BJ (cell line): ENCODE data around the gene PAK5. TPM values are rescaled to one million over a fixed set of nuclear protein-coding genes. Genes with fewer than 3 reads are reported as not detected.

Experiments used
- CTCF ChIA-PET: fragments of 350-600 bp; formaldehyde crosslinking; extraction: SDS; loops from one replicate; lab custom pipeline; 2021; ENCODE audit warnings: antibody characterized with exemption, inconsistent platforms; lab: Yijun Ruan, JAX
- POLR2A ChIA-PET: fragments of 300-600 bp; sonication (Branson Sonifier 250); formaldehyde crosslinking; extraction: SDS; loops from one replicate; lab custom pipeline; 2021; ENCODE audit warnings: antibody characterized with exemption; lab: Charles Lee
- DNase-seq: peaks from one replicate; pipeline ENCODE4 v3.0.0-alpha.2; 2011; ENCODE audit warnings: low read depth
- H3K27me3 ChIP-seq: 2 replicates; pipeline ENCODE4 v1.6.0; 2011; ENCODE audit warnings: low read length; ENCODE audit not compliant: control insufficient read depth, insufficient read depth
- H3K36me3 ChIP-seq: 2 replicates; pipeline ENCODE4 v1.5.1; 2011; ENCODE audit warnings: low read length; ENCODE audit not compliant: control insufficient read depth, insufficient read depth
- H3K4me3 ChIP-seq: 2 replicates; pipeline ENCODE4 v1.5.1; 2011; ENCODE audit warnings: low read depth, mild to moderate bottlenecking, control low read depth, low read length
- CTCF ChIP-seq: IDR thresholded peaks from 2 replicates; pipeline ENCODE4 v1.5.1; 2011; ENCODE audit warnings: low read depth, mild to moderate bottlenecking, control low read depth, inconsistent platforms, low read length, moderate library complexity; ENCODE audit not compliant: insufficient read depth
- polyA plus RNA-seq: library from polyadenylated mRNA; depleted of rRNA; stranded (reverse); fragments of >200 nt; gene quantifications from 2 replicates; pipeline ENCODE4 v1.2.3, GENCODE V29; 2011

The PAK5 gene
- polyA plus RNA-seq, 1 experiment = not detected

DNA sequence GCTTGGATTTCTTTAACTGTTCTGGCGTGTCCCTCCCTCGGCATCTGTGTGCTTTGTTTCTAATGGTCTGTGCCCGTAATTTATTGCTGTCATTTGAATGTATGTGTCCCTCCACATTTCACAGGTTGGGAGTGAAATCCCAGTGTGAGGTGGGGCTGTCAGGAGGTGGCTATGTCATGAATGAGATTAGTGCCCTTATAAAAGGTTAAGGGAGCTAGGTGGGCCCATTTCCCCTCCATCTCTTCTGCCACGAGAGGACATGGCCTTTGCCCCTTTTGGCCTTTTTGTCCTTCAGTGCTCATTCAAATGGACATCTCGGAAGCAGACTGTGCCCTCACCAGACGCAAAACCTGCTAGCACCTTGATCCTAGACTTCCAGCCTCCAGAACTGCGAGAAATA lies 228.2 kb downstream of the PAK5 start:
- POLR2A ChIA-PET = no interaction called here
- H3K36me3 ChIP-seq = no peaks in the 10 kb centered on the region
- CTCF ChIA-PET = interaction anchor here (0.8 to 8.2 kb wide), 13 partner anchors 10 to 861 kb away, joined by 3 to 195 read pairs (median 4); no protein-coding TSS in a partner anchor

GRCh38 chr20:9609887-9610502 lies 228.9 kb downstream of the PAK5 start:
- ChIA-PET CTCF (interaction anchor here (0.8 to 8.2 kb wide), 23 partner anchors 8 to 860 kb away, joined by 3 to 195 read pairs (median 4); no protein-coding TSS in a partner anchor), POLR2A (interaction anchor here (1.2 kb wide), 1 partner anchor 202 kb away, joined by 4 read pairs; no protein-coding TSS in a partner anchor)
- DNase-seq = peak; percentile 18
- Histone ChIP-seq H3K36me3 (no peaks in the 10 kb centered on the region), H3K27me3 (peaks cover 1% of the 10 kb centered on the region; the same call in 1 of the 2 replicates), H3K4me3 (no peak overlapping the region)
- peak; percentile 59 for TF ChIP-seq CTCF

More for the DNA sequence above, 228.2 kb downstream of the PAK5 start:
- DNase-seq = no peak
- TF ChIP-seq CTCF = no peak
- Histone ChIP-seq H3K27me3 (peaks cover 5% of the 10 kb centered on the region), H3K4me3 (no peak overlapping the region)

DNA sequence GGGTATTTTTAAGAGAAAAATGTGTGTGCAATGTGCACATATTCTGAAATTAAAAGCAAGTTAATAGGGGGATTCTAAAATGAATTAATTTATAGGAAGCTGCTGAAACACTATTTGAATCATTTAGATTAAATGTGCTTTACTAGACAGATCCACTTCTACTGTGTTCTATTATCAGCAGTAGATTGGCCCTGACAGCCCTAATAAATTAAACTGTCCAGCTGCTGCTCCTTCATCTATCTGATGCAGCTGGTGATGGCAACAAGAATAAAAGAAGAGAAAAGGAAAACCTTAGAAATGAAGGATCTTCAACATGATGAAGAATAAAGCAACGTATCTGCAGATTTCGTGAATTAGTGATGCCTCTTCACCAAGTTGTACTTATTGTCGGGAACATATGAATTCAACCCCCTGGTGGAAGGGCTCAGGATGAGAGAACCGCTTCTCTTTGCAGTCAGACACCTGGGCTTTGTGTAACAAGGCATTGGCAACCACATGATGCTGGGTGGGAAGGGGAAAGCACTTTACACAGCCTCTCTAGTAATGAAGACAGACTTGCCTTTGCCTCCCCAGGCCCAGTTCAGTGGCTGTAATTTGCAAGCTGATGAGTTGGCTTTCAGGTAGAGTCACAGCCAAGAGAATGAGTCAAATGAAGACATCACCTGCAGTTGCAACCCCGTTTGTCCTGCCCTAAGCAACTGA lies 230.1 kb downstream of the PAK5 start:
- CTCF ChIA-PET = interaction anchor here (1.2 to 8.2 kb wide), 8 partner anchors 9 to 201 kb away, joined by 3 to 195 read pairs (median 6); no protein-coding TSS in a partner anchor
- no peak for DNase-seq
- POLR2A ChIA-PET = interaction anchor here (1.2 kb wide), 1 partner anchor 201 kb away, joined by 4 read pairs; no protein-coding TSS in a partner anchor
- Histone ChIP-seq H3K27me3 (peaks cover 6% of the 10 kb centered on the region; the same call in 1 of the 2 replicates), H3K36me3 (no peaks in the 10 kb centered on the region), H3K4me3 (no peak overlapping the region)
- no peak for TF ChIP-seq CTCF

GRCh38 chr20:9602847-9603183 lies 236.1 kb downstream of the PAK5 start:
- peaks cover 5% of the 10 kb centered on the region; the same call in 1 of the 2 replicates for H3K27me3 ChIP-seq
- H3K36me3 ChIP-seq = no peaks in the 10 kb centered on the region
- no peak for DNase-seq
- no peak overlapping the region for H3K4me3 ChIP-seq
- CTCF ChIA-PET = interaction anchor here (0.8 to 7.1 kb wide), 5 partner anchors 9 to 310 kb away, joined by 3 to 50 read pairs (median 5); no protein-coding TSS in a partner anchor
- TF ChIP-seq CTCF = no peak
- POLR2A ChIA-PET = no interaction called here

GRCh38 chr20:9600562-9600961 lies 238.3 kb downstream of the PAK5 start:
- TF ChIP-seq CTCF = no peak
- DNase-seq = no peak
- POLR2A ChIA-PET = no interaction called here
- Histone ChIP-seq H3K36me3 (no peaks in the 10 kb centered on the region), H3K4me3 (no peak overlapping the region), H3K27me3 (peaks cover 5% of the 10 kb centered on the region; the same call in 1 of the 2 replicates)
- CTCF ChIA-PET = interaction anchor here (7.1 kb wide), 1 partner anchor 192 kb away, joined by 50 read pairs; no protein-coding TSS in a partner anchor
